Nephron (organoid): Measurements from ENCODE around the gene MBD3L3.
A peak's percentile ranks its signal among the peaks of the same experiment; 100 is the strongest.

Experiments used
- H3K27ac Mint-ChIP-seq, 3 experiments: 2 replicates each; pipeline ENCODE4 v1.8.0; 2020; ENCODE audit warnings: mixed read lengths in 3 of 3, mild to moderate bottlenecking in 2 of 3, moderate library complexity in 1 of 3
- H3K27me3 Mint-ChIP-seq: 2 replicates; pipeline ENCODE4 v1.8.0; 2021; ENCODE audit warnings: low read depth, mild to moderate bottlenecking, moderate library complexity, mixed read lengths
- H3K36me3 Mint-ChIP-seq: 2 replicates; pipeline ENCODE4 v1.8.0; 2020; ENCODE audit warnings: low read depth, mixed read lengths
- H3K4me1 Mint-ChIP-seq: 2 replicates; pipeline ENCODE4 v1.8.0; 2020; ENCODE audit warnings: mixed read lengths
- H3K4me3 Mint-ChIP-seq, 3 experiments: 2 replicates each; pipeline ENCODE4 v1.8.0; 2020; ENCODE audit warnings: mild to moderate bottlenecking in 3 of 3, mixed read lengths in 3 of 3, moderate library complexity in 2 of 3
- H3K9me3 Mint-ChIP-seq: 2 replicates; pipeline ENCODE4 v1.8.0; 2020; ENCODE audit warnings: mixed read lengths
- TF ChIP-seq, protein P1 (sequence below), 3 experiments: fragments of 200-600 bp; sonication (generic); IDR thresholded peaks; one replicate each; pipeline ENCODE4 v1.5.0; 2021; ENCODE audit warnings: antibody characterized with exemption in 3 of 3; ENCODE audit not compliant: unreplicated experiment in 3 of 3

MBD3L3 gene

GRCh38 chr19:7076151-7076550, 17.7 kb upstream of the MBD3L3 start:
- no peak overlapping the region for H3K27ac Mint-ChIP-seq
- no peak overlapping the region for H3K4me3 Mint-ChIP-seq
- peaks cover 93% of the 10 kb centered on the region for H3K36me3 Mint-ChIP-seq
- no peaks in the 10 kb centered on the region for H3K4me1 Mint-ChIP-seq
- peaks cover 57% of the 10 kb centered on the region for H3K9me3 Mint-ChIP-seq
- TF ChIP-seq, protein P1, sequence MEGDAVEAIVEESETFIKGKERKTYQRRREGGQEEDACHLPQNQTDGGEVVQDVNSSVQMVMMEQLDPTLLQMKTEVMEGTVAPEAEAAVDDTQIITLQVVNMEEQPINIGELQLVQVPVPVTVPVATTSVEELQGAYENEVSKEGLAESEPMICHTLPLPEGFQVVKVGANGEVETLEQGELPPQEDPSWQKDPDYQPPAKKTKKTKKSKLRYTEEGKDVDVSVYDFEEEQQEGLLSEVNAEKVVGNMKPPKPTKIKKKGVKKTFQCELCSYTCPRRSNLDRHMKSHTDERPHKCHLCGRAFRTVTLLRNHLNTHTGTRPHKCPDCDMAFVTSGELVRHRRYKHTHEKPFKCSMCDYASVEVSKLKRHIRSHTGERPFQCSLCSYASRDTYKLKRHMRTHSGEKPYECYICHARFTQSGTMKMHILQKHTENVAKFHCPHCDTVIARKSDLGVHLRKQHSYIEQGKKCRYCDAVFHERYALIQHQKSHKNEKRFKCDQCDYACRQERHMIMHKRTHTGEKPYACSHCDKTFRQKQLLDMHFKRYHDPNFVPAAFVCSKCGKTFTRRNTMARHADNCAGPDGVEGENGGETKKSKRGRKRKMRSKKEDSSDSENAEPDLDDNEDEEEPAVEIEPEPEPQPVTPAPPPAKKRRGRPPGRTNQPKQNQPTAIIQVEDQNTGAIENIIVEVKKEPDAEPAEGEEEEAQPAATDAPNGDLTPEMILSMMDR (IDR thresholded peaks at IDR 0.05; ENCODE audit: unreplicated experiment in 3 of 3) = no peak
- H3K27me3 Mint-ChIP-seq = peaks cover 4% of the 10 kb centered on the region

DNA sequence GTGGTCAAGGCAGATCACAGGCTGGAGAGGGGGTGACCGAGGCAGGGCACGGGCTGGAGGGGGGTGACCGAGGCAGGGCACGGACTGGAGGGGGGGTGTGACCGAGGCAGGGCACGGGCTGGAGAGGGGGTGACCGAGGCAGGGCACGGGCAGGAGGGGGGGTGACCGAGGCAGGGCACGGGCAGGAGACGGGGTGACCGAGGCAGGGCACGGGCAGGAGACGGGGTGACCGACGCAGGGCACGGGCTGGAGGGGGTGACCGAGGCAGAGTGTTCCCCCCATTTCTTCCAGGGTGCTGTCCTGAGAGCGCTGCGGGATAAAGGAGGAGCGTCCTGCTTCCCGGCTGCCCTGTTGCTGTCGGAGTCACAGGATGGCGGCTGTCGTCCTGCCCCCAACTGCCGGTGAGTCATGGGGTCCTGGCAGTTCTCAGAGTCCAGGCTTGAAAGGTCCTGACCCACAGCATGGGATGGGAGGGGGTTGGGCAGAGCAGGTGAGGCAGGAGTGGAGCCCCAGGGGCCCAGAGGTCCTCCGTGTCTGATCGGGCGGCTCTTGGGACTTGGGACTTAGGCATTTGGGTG, 16.3 kb upstream of the MBD3L3 start:
- TF ChIP-seq, protein P1 (IDR thresholded peaks at IDR 0.05; ENCODE audit: unreplicated experiment in 3 of 3) = no peak
- Mint-ChIP-seq H3K4me3 (no peak overlapping the region), H3K9me3 (peaks cover 46% of the 10 kb centered on the region), H3K27me3 (no peaks in the 10 kb centered on the region), H3K27ac (no peak overlapping the region), H3K4me1 (no peaks in the 10 kb centered on the region), H3K36me3 (peaks cover 90% of the 10 kb centered on the region)

- no peak overlapping the region for H3K27ac Mint-ChIP-seq
- H3K4me3 Mint-ChIP-seq = peak overlapping the region; percentile 78 to 86 (median 85)
Observed at GRCh38 chr19:7072541-7072940, 14.1 kb upstream of the MBD3L3 start.

DNA sequence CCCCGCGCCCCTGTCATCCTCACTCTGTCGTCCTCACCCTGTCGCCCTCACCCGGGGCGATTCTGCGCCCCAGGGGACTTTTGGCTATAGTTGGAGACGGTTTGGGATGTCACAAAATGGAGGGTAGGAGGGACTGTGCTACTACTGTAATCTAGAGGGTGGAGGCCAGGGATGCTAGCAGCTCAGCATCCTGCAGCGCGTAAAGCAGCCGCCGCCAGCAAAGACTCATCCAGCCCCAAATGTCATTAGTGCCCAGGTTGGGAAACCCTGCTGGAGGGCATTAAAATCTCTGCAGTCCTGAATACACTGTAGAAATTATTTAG, 11.4 kb upstream of the MBD3L3 start:
- TF ChIP-seq, protein P1 (IDR thresholded peaks at IDR 0.05; ENCODE audit: unreplicated experiment in 3 of 3) = no peak
- Mint-ChIP-seq H3K4me1 (peaks cover 9% of the 10 kb centered on the region), H3K4me3 (peak overlapping the region; percentile 98 to 99 (median 99)), H3K9me3 (peaks cover 17% of the 10 kb centered on the region), H3K27ac (peak overlapping the region in 2 of 3 experiments; percentile 58 to 63), H3K27me3 (peaks cover 5% of the 10 kb centered on the region), H3K36me3 (peaks cover 51% of the 10 kb centered on the region)

More at GRCh38 chr19:7072541-7072940, 14.1 kb upstream of the MBD3L3 start:
- peaks cover 77% of the 10 kb centered on the region for H3K36me3 Mint-ChIP-seq
- TF ChIP-seq, protein P1 (IDR thresholded peaks at IDR 0.05; ENCODE audit: unreplicated experiment in 3 of 3) = no peak
- peaks cover 5% of the 10 kb centered on the region for H3K27me3 Mint-ChIP-seq
- peaks cover 9% of the 10 kb centered on the region for H3K4me1 Mint-ChIP-seq
- peaks cover 32% of the 10 kb centered on the region for H3K9me3 Mint-ChIP-seq

- Mint-ChIP-seq H3K36me3 (peaks cover 45% of the 10 kb centered on the region), H3K27me3 (peaks cover 5% of the 10 kb centered on the region), H3K27ac (peak within 1 kb of the TSS; percentile 58 to 88 (median 63)), H3K9me3 (peaks cover 15% of the 10 kb centered on the region), H3K4me1 (peaks cover 9% of the 10 kb centered on the region), H3K4me3 (peak within 1 kb of the TSS; percentile 98 to 99 (median 99))
- TF ChIP-seq, protein P1 (IDR thresholded peaks at IDR 0.05; ENCODE audit: unreplicated experiment in 3 of 3) = no peak
Observed at GRCh38 chr19:7069042-7069903, 10.8 kb upstream of the MBD3L3 start, which contains the start of gene ZNF557. Gene ZNF557 (plus strand): TSS chr19:7069703. CDS start chr19:7075075, 5,372 bp downstream.
